ENCODE measurements around the gene TEX14.

Gene TEX14

DNA sequence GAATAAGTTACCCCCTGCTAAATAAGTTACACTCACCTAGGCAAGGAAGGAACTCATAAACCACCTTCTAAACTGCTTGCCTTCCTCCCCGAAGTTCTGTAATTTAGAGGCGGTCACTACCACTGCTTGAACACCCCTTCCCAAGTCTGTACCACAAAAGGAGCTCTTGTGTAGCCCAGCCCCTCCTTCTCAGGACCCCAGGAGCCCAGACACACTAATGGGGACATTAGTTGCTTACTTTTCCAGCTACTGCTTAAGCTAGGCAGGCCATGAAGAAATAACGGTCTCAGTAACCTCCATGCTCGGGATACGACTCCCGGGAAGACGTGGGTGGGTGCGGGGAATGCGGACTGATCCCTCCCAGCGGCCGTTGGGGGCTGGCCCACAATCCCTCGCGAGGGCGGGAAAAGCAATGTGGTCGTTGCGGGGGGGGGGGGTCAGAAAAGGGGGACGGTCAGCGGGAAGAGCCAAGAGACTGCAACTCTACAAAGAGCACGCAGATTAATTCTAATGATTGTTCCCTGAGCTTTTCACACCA lies at the start of gene TEX14:
TEX14 (minus strand) TSS at position 345 of the 538 bp plus-strand sequence. CDS start 40,044 bp downstream, outside the sequence.
- TF ChIP-seq, protein P1, sequence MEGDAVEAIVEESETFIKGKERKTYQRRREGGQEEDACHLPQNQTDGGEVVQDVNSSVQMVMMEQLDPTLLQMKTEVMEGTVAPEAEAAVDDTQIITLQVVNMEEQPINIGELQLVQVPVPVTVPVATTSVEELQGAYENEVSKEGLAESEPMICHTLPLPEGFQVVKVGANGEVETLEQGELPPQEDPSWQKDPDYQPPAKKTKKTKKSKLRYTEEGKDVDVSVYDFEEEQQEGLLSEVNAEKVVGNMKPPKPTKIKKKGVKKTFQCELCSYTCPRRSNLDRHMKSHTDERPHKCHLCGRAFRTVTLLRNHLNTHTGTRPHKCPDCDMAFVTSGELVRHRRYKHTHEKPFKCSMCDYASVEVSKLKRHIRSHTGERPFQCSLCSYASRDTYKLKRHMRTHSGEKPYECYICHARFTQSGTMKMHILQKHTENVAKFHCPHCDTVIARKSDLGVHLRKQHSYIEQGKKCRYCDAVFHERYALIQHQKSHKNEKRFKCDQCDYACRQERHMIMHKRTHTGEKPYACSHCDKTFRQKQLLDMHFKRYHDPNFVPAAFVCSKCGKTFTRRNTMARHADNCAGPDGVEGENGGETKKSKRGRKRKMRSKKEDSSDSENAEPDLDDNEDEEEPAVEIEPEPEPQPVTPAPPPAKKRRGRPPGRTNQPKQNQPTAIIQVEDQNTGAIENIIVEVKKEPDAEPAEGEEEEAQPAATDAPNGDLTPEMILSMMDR (IDR thresholded peaks at IDR 0.05): no peak
- peaks cover 0 to 6% (median 6%) of the 10 kb centered on the region in 3 donors for H3K36me3 ChIP-seq
- peak within 1 kb of the TSS; percentile 80 to 86 for H3K27ac ChIP-seq
- peaks cover 0 to 17% (median 7%) of the 10 kb centered on the region in 4 donors for H3K4me1 ChIP-seq
- no peak for DNase-seq
- peak within 1 kb of the TSS; percentile 62 to 78 for H3K4me3 ChIP-seq
- no peaks in the 10 kb centered on the region for H3K9me3 ChIP-seq
- intact Hi-C loops (cut with DNase I; ENCODE audit: low total_unique reads): loop anchor here (10.0 kb wide), 1 partner anchor 167 kb away; no protein-coding TSS in a partner anchor
- no peaks in the 10 kb centered on the region for H3K27me3 ChIP-seq

- no peak for DNase-seq
- Histone ChIP-seq H3K4me3 (no peak overlapping the region), H3K4me1 (no peaks in the 10 kb centered on the region), H3K36me3 (peaks cover 0 to under 1% (median 0%) of the 10 kb centered on the region in 3 donors), H3K27ac (no peak overlapping the region), H3K27me3 (no peaks in the 10 kb centered on the region), H3K9me3 (no peaks in the 10 kb centered on the region)
- TF ChIP-seq, protein P1 (IDR thresholded peaks at IDR 0.05): no peak
- intact Hi-C loops (cut with DNase I; ENCODE audit: low total_unique reads): no loop called here
Measured at GRCh38 chr17:58741121-58741625, 49.3 kb upstream of the TEX14 start.

DNA sequence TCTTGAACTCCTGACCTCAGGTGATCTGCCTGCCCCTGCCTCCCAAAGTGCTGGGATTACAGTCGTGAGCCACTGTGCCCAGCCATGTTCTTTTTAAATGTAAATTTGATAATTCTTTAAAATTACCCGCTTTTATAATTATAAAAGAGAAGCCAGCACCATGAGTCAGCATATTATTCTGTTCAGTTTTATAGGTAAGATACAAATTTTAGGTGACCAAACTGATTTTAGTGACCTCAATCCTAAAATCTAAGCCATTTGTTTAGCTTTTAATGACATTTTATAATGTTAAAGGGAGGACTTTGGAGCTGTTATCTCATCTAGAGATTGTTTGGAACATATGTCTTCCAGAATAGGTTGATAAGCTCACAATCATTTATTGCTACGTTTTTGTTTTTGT lies 43.0 kb upstream of the TEX14 start:
- TF ChIP-seq, protein P1 (IDR thresholded peaks at IDR 0.05): no peak

DNA sequence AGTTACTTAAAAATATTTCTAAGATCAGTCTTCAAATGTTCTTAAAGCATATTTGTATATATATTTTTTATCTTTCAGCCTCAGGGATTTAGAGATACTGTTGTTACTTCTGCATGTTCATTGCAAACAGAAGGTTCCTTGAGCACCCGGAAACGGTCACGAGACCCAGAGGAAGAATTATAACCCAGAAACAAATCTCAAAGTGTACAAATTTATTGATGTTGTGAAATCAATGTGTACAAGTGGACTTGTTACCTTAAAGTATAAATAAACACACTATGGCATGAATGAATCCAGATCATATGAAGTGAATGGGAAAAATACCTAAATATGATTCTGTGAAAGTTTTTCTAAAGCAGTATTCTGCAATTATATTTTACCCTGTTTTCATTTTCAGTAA lies 42.2 kb upstream of the TEX14 start:
- no peaks in the 10 kb centered on the region for H3K27me3 ChIP-seq
- TF ChIP-seq, protein P1 (IDR thresholded peaks at IDR 0.05): no peak
- no peaks in the 10 kb centered on the region for H3K4me1 ChIP-seq
- no peak for DNase-seq
- intact Hi-C loops (cut with DNase I; ENCODE audit: low total_unique reads): no loop called here
- no peak overlapping the region for H3K27ac ChIP-seq
- no peaks in the 10 kb centered on the region for H3K9me3 ChIP-seq
- no peak overlapping the region for H3K4me3 ChIP-seq
- H3K36me3 ChIP-seq: peaks cover 9 to 31% (median 12%) of the 10 kb centered on the region in 3 donors

More for the DNA sequence above, 43.0 kb upstream of the TEX14 start:
- intact Hi-C loops (cut with DNase I; ENCODE audit: low total_unique reads): no loop called here
- no peaks in the 10 kb centered on the region for H3K27me3 ChIP-seq
- no peaks in the 10 kb centered on the region for H3K9me3 ChIP-seq
- no peak overlapping the region for H3K27ac ChIP-seq
- no peaks in the 10 kb centered on the region for H3K4me1 ChIP-seq
- no peak for DNase-seq
- peaks cover 6 to 27% (median 9%) of the 10 kb centered on the region in 3 donors for H3K36me3 ChIP-seq
- no peak overlapping the region for H3K4me3 ChIP-seq

DNA sequence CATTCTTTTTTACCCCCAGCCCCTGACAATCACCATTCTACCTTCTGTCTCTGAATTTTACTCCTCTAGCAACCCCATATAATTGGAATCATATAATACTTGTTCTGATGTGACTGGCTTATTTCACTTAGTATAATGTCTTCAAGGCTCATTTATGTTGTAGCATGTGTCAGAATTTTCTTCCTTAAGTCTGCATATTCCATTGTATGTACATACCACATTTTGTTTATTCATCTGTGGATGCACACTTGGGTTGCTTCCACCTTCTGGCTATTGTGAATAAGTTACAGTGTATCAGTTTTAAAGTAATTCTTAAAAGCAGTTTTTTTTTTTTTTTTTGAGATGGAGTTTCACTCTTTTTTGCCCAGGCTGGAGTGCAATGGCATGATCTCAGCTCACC lies 39.1 kb upstream of the TEX14 start:
- no peak for DNase-seq

More for the DNA sequence above, 39.1 kb upstream of the TEX14 start:
- TF ChIP-seq, protein P1 (IDR thresholded peaks at IDR 0.05): no peak
- peaks cover 9 to 29% (median 15%) of the 10 kb centered on the region in 3 donors for H3K36me3 ChIP-seq
- no peak overlapping the region for H3K27ac ChIP-seq
- H3K4me1 ChIP-seq: no peaks in the 10 kb centered on the region
- no peak overlapping the region for H3K4me3 ChIP-seq
- intact Hi-C loops (cut with DNase I; ENCODE audit: low total_unique reads): no loop called here
- H3K27me3 ChIP-seq: no peaks in the 10 kb centered on the region
- H3K9me3 ChIP-seq: no peaks in the 10 kb centered on the region

All from tibial artery (tissue), 4 donors.